GM12878 (cell line): ENCODE measurements around the gene AP5Z1. TPM values are rescaled to one million over a fixed set of nuclear protein-coding genes. Genes with fewer than 3 reads are reported as not detected.

Experiments
- ATAC-seq: fragments of 200-7000 bp; cut with Tn5 transposase; 3 replicates; pipeline ENCODE4 v1.9.1; 2020; ENCODE audit warnings: mild to moderate bottlenecking, moderate library complexity
- BruUV-seq: library from RNA; stranded (reverse); fragments of 400-500 nt; replicated peaks from 2 replicates; lab custom pipeline; 2021; lab: Mats Ljungman, UMichigan
- CTCF ChIA-PET: fragments of 300-600 bp; sonication (Branson Sonifier 250); formaldehyde crosslinking; extraction: SDS; loops from one replicate; lab custom pipeline; 2021; ENCODE audit warnings: inconsistent platforms; lab: Yijun Ruan, JAX
- POLR2A ChIA-PET: fragments of 350-600 bp; formaldehyde crosslinking; extraction: SDS; loops from one replicate; lab custom pipeline; 2021; ENCODE audit warnings: inconsistent platforms; lab: Charles Lee
- RAD21 ChIA-PET: fragments of 300-600 bp; sonication (Branson Sonifier 250); formaldehyde crosslinking; loops from one replicate; lab custom pipeline; 2023; ENCODE audit warnings: antibody characterized with exemption; ENCODE audit not compliant: unreplicated experiment; lab: Charles Lee
- SMC1A ChIA-PET: fragments of 300-600 bp; sonication (Branson Sonifier 250); formaldehyde crosslinking; loops from one replicate; lab custom pipeline; 2023; ENCODE audit not compliant: unreplicated experiment, uncharacterized antibody; lab: Charles Lee
- DNase-seq: peaks from one replicate; pipeline ENCODE4 v3.0.0-alpha.2; 2011; ENCODE audit warnings: low read depth, low spot score
- FAIRE-seq: peaks from 3 replicates; lab custom pipeline; 2011; peaks lifted over from hg19 to GRCh38; lab: Jason Lieb, UNC
- H2AFZ ChIP-seq: 2 replicates; pipeline ENCODE4 v1.6.0; 2011; ENCODE audit warnings: low read depth, low read length, control low read depth; ENCODE audit not compliant: control insufficient read depth
- H3K27ac ChIP-seq: 2 replicates; pipeline ENCODE4 v1.5.1; 2011; ENCODE audit warnings: control low read depth; ENCODE audit not compliant: control insufficient read depth, insufficient read depth
- H3K27me3 ChIP-seq, 2 experiments: replicated peaks in 1 of 2; 2 replicates each; pipeline versions ENCODE4 v1.6.0 to v1.6.1; 2011; ENCODE audit warnings: low read length in 1 of 2; ENCODE audit not compliant: control insufficient read depth in 2 of 2, insufficient read depth in 2 of 2
- H3K36me3 ChIP-seq, 2 experiments: 2 replicates each; pipeline ENCODE4 v1.5.1; 2011; ENCODE audit warnings: low read length in 1 of 2; ENCODE audit not compliant: control insufficient read depth in 2 of 2, insufficient read depth in 2 of 2
- H3K4me1 ChIP-seq: 2 replicates; pipeline ENCODE4 v1.6.1; 2011; ENCODE audit warnings: mild to moderate bottlenecking, low read length, moderate library complexity, mixed read lengths; ENCODE audit not compliant: control insufficient read depth, insufficient read depth
- H3K4me2 ChIP-seq: 2 replicates; pipeline ENCODE4 v1.6.0; 2011; ENCODE audit warnings: control low read depth; ENCODE audit not compliant: control insufficient read depth, insufficient read depth
- H3K4me3 ChIP-seq: fragments of 200-600 bp; sonication (generic); 2 replicates; pipeline ENCODE4 v1.5.1; 2016
- H3K79me2 ChIP-seq: 2 replicates; pipeline ENCODE4 v1.6.0; 2011; ENCODE audit warnings: low read length; ENCODE audit not compliant: control insufficient read depth, insufficient read depth
- H3K9ac ChIP-seq: 2 replicates; pipeline ENCODE4 v1.8.0; 2011; ENCODE audit warnings: low read length, control low read depth, mixed read lengths; ENCODE audit not compliant: control insufficient read depth, insufficient read depth
- H3K9me3 ChIP-seq: replicated peaks from 3 replicates; pipeline ENCODE4 v1.5.1; 2011; ENCODE audit warnings: mild to moderate bottlenecking, low read length; ENCODE audit not compliant: control insufficient read depth, insufficient read depth
- H4K20me1 ChIP-seq: 2 replicates; pipeline ENCODE4 v1.6.0; 2011; ENCODE audit not compliant: control insufficient read depth, insufficient read depth
- CEBPZ ChIP-seq: fragments of 150-350 bp; IDR thresholded peaks from 2 replicates; pipeline ENCODE4 v1.6.1; 2016; ENCODE audit warnings: low read depth, low read length
- CHD4 ChIP-seq: fragments of 200-600 bp; sonication (generic); IDR thresholded peaks from 2 replicates; pipeline ENCODE4 v1.6.1; 2016; ENCODE audit warnings: mild to moderate bottlenecking
- E4F1 ChIP-seq: fragments of 450-650 bp; IDR thresholded peaks from 2 replicates; pipeline ENCODE4 v1.6.1; 2018; ENCODE audit warnings: borderline replicate concordance, mild to moderate bottlenecking; ENCODE audit not compliant: partially characterized antibody
- ELK1 ChIP-seq: IDR thresholded peaks from 2 replicates; pipeline ENCODE4 v1.6.1; 2012; ENCODE audit warnings: low read depth, low read length, improper control_type of control experiment
- GABPA ChIP-seq: IDR thresholded peaks from 2 replicates; pipeline ENCODE4 v1.6.1; 2014; ENCODE audit warnings: antibody characterized with exemption, low read depth, mild to moderate bottlenecking, inconsistent platforms
- GATAD2B ChIP-seq: fragments of 450-650 bp; conservative IDR thresholded peaks from 2 replicates; pipeline ENCODE4 v1.6.1; 2017; ENCODE audit warnings: low read depth, mild to moderate bottlenecking, moderate library complexity
- MLLT1 ChIP-seq: fragments of 450-650 bp; IDR thresholded peaks from 2 replicates; pipeline ENCODE4 v1.6.1; 2016; ENCODE audit warnings: mild to moderate bottlenecking
- NRF1 ChIP-seq: conservative IDR thresholded peaks from 2 replicates; pipeline ENCODE4 v1.6.1; 2011; ENCODE audit warnings: mild to moderate bottlenecking, low read depth, low read length, improper control_type of control experiment
- POU2F2 ChIP-seq: IDR thresholded peaks from 3 replicates; pipeline ENCODE4 v1.6.1; 2011; ENCODE audit warnings: low read depth, mild to moderate bottlenecking, low read length, borderline replicate concordance
- RB1 ChIP-seq: fragments of 450-650 bp; formaldehyde crosslinking; IDR thresholded peaks from 2 replicates; pipeline ENCODE4 v1.6.1; 2017; ENCODE audit warnings: mild to moderate bottlenecking, borderline replicate concordance
- SREBF1 ChIP-seq: IDR thresholded peaks from 2 replicates; pipeline ENCODE4 v1.6.1; 2012; ENCODE audit warnings: mild to moderate bottlenecking, low read length
- STAT1 ChIP-seq: fragments of 450-650 bp; conservative IDR thresholded peaks from 2 replicates; pipeline ENCODE4 v1.6.1; 2014; ENCODE audit warnings: antibody characterized with exemption, mild to moderate bottlenecking
- STAT3 ChIP-seq: IDR thresholded peaks from 2 replicates; pipeline ENCODE4 v1.6.1; 2011; ENCODE audit warnings: low read depth, low read length, improper control_type of control experiment
- ZNF24 ChIP-seq: fragments of 450-650 bp; IDR thresholded peaks from 2 replicates; pipeline ENCODE4 v1.6.1; 2017; ENCODE audit warnings: antibody characterized with exemption, mild to moderate bottlenecking
- ZNF274 ChIP-seq: IDR thresholded peaks from one replicate; pipeline ENCODE4 v1.8.0; 2011; ENCODE audit not compliant: insufficient read length, insufficient read depth
- ZNF384 ChIP-seq: IDR thresholded peaks from 2 replicates; pipeline ENCODE4 v1.6.1; 2012; ENCODE audit warnings: low read depth, mild to moderate bottlenecking, low read length, improper control_type of control experiment, borderline replicate concordance
- ZZZ3 ChIP-seq: IDR thresholded peaks from 2 replicates; pipeline ENCODE4 v1.6.1; 2011; ENCODE audit warnings: low read depth; ENCODE audit not compliant: control insufficient read depth, insufficient read length
- WGBS: methylation state at CpG from one replicate; pipeline ENCODE4 v1.1.6; 2016; ENCODE audit warnings: low lambda C conversion rate; ENCODE audit not compliant: insufficient replicate concordance, insufficient coverage; ENCODE audit errors: missing lambda C conversion rate; 5-methylcytosine and 5-hydroxymethylcytosine counted together
- in situ Hi-C: fragments of 300-500 bp; cut with MboI; formaldehyde crosslinking; loops from 9 replicates; pipeline ENCODE4 v1.14.3; 2018; ENCODE audit warnings: mixed read lengths
- intact Hi-C: fragments of 100-400 bp; cut with micrococcal nuclease; formaldehyde crosslinking; loops from one replicate; pipeline ENCODE4 v1.14.2; 2022; ENCODE audit not compliant: unreplicated experiment
- polyA plus RNA-seq, 11 experiments: library from polyadenylated mRNA; depleted of rRNA in 4 of 11; unstranded in 6 of 11; stranded (reverse) in 5 of 11; fragments of >200 nt; fragmentation: Nextera tagmentation in 4 of 11; fragmentation: Illumina TruSeq in 1 of 11; extraction: Ambion mirVana in 4 of 11; extraction: Trizol in 1 of 11; gene quantifications; 1 replicate in 1 of 11; 2 replicates in 10 of 11; pipeline versions ENCODE4 v1.2.1 to v1.2.3, GENCODE V29; 2011 to 2016; ENCODE audit warnings: inconsistent platforms in 2 of 11, missing spikeins in 2 of 11, low read depth in 1 of 11
- total RNA-seq, 4 experiments: library from RNA; depleted of rRNA in 3 of 4; stranded (reverse); fragments of >200 nt in 3 of 4; fragmentation: Illumina TruSeq in 1 of 4; extraction: Trizol in 1 of 4; gene quantifications; 2 replicates each; pipeline versions ENCODE4 v1.2.1 to v1.2.3, GENCODE V29; 2013 to 2021

Gene AP5Z1
- total and polyA plus RNA-seq, 10 of the 15 experiments (the other 5 are each of a cell fraction or from before 2014, with no cell fraction given): 0.37 to 43.4 (median 19.4) TPM

- DNase-seq: no peak
- CTCF ChIA-PET: no interaction called here
- Histone ChIP-seq H3K9me3 (no peaks in the 10 kb centered on the region), H4K20me1 (no peaks in the 10 kb centered on the region), H3K79me2 (no peaks in the 10 kb centered on the region), H3K4me2 (no peak overlapping the region), H3K36me3 (no peaks in the 10 kb centered on the region), H3K27me3 (no peaks in the 10 kb centered on the region), H3K27ac (no peak overlapping the region), H2AFZ (no peak overlapping the region), H3K4me1 (no peaks in the 10 kb centered on the region), H3K4me3 (no peak overlapping the region), H3K9ac (no peak overlapping the region)
- intact Hi-C loops (loop anchor here (10.0 kb wide), 1 partner anchor 151 kb away; no protein-coding TSS in a partner anchor), in situ Hi-C loops (no loop called here)
- TF ChIP-seq ZZZ3: no peak
- TF ChIP-seq ELK1: no peak
- no peak for TF ChIP-seq CHD4
- no peak for TF ChIP-seq POU2F2
- TF ChIP-seq MLLT1: no peak
- TF ChIP-seq STAT1: no peak
- TF ChIP-seq SREBF1: no peak
- TF ChIP-seq CEBPZ: no peak
- TF ChIP-seq GABPA: no peak
- TF ChIP-seq STAT3: no peak
- TF ChIP-seq GATAD2B: no peak
- TF ChIP-seq ZNF24: no peak
- no peak for TF ChIP-seq RB1
- no peak for TF ChIP-seq ZNF274
- TF ChIP-seq E4F1: no peak
- TF ChIP-seq ZNF384: no peak
- TF ChIP-seq NRF1: no peak
- ATAC-seq: no peak
- POLR2A ChIA-PET: no interaction called here
- RAD21 ChIA-PET: interaction anchor here (0.5 kb wide), 1 partner anchor 265 kb away, joined by 4 read pairs; no protein-coding TSS in a partner anchor
- BruUV-seq: no TSS peak
- SMC1A ChIA-PET: no interaction called here
- WGBS: 50% methylated on average over 20 of the region's 20 CpGs
- FAIRE-seq: no peak
Measured at GRCh38 chr7:4824120-4824775, 48.8 kb downstream of the AP5Z1 start.
